ENCODE results near the gene DGKB.

- TF ChIP-seq CTCF (IDR thresholded peaks at IDR 0.05 in 4 of 5, conservative IDR thresholded peaks at IDR 0.05 in 1 of 5) (no peak), POLR2A (IDR thresholded peaks at IDR 0.05) (no peak)
Observed at GRCh38 chr7:14825912-14826311, 76.6 kb downstream of the DGKB start.
